Neural cell (in vitro differentiated cells): ENCODE measurements around the gene FBN1. TPM values are rescaled to one million over a fixed set of nuclear protein-coding genes. Genes with fewer than 3 reads are reported as not detected.

Experiments used
- H2AFZ ChIP-seq: fragments of 200-600, 300-800 bp; sonication (generic), shearing (Covaris generic); 2 replicates; pipeline ENCODE4 v1.6.0; 2014; ENCODE audit warnings: low read depth, mild to moderate bottlenecking, antibody characterized with exemption, low read length, moderate library complexity
- H3F3A ChIP-seq: fragments of 200-600 bp; shearing (Covaris generic); 2 replicates; pipeline ENCODE4 v1.6.1; 2016; ENCODE audit warnings: mild to moderate bottlenecking, moderate library complexity, mixed read lengths, antibody characterized with exemption, low read length; ENCODE audit not compliant: insufficient read depth, poor library complexity, severe bottlenecking
- H3K27ac ChIP-seq: fragments of 200-600, 300-800 bp; sonication (generic), shearing (Covaris generic); 2 replicates; pipeline ENCODE4 v1.5.1; 2014; ENCODE audit warnings: mild to moderate bottlenecking, low read length, moderate library complexity
- H3K27me3 ChIP-seq: fragments of 300-800, 200-600 bp; sonication (generic), shearing (Covaris generic); 2 replicates; pipeline ENCODE4 v1.6.0; 2014; ENCODE audit warnings: mild to moderate bottlenecking, low read depth, low read length, moderate library complexity; ENCODE audit not compliant: insufficient read depth
- H3K36me3 ChIP-seq: fragments of 300-800, 200-600 bp; sonication (generic), shearing (Covaris generic); 2 replicates; pipeline ENCODE4 v1.5.1; 2014; ENCODE audit warnings: mild to moderate bottlenecking, antibody characterized with exemption, low read length, moderate library complexity; ENCODE audit not compliant: insufficient read depth
- H3K4me2 ChIP-seq: fragments of 300-800, 200-600 bp; sonication (generic), shearing (Covaris generic); 2 replicates; pipeline ENCODE4 v1.6.0; 2014; ENCODE audit warnings: mild to moderate bottlenecking, low read length
- H3K4me3 ChIP-seq: fragments of 300-800, 200-600 bp; sonication (generic), shearing (Covaris generic); 2 replicates; pipeline ENCODE4 v1.5.1; 2014; ENCODE audit warnings: mild to moderate bottlenecking, low read length, moderate library complexity
- H3K79me2 ChIP-seq: fragments of 200-600 bp; shearing (Covaris generic); replicated peaks from 2 replicates; pipeline ENCODE4 v1.6.0; 2014; ENCODE audit warnings: mild to moderate bottlenecking, low read length, moderate library complexity; ENCODE audit not compliant: insufficient read depth
- H3K9ac ChIP-seq: fragments of 300-800, 200-600 bp; sonication (generic), shearing (Covaris generic); 2 replicates; pipeline ENCODE4 v1.6.1; 2016; ENCODE audit warnings: mild to moderate bottlenecking, low read length, mixed read lengths
- H3K9me2 ChIP-seq: fragments of 200-600 bp; shearing (Covaris generic); 2 replicates; pipeline ENCODE4 v1.6.1; 2016; ENCODE audit warnings: mild to moderate bottlenecking, low read length, mixed read lengths; ENCODE audit not compliant: insufficient read depth
- H3K9me3 ChIP-seq: fragments of 200-600, 300-800 bp; sonication (generic), shearing (Covaris generic); 2 replicates; pipeline ENCODE4 v1.6.1; 2016; ENCODE audit warnings: mild to moderate bottlenecking, mixed run types, low read length, moderate library complexity, mixed read lengths
- H4K20me1 ChIP-seq: fragments of 200-600 bp; shearing (Covaris generic); 2 replicates; pipeline ENCODE4 v1.6.1; 2016; ENCODE audit warnings: mild to moderate bottlenecking, mixed run types; ENCODE audit not compliant: insufficient read depth
- EP300 ChIP-seq: fragments of 450-650 bp; conservative IDR thresholded peaks from 2 replicates; pipeline ENCODE4 v1.6.1; 2014; ENCODE audit warnings: antibody characterized with exemption, mild to moderate bottlenecking, moderate library complexity; ENCODE audit not compliant: poor library complexity, severe bottlenecking
- EZH2 ChIP-seq: fragments of 200-600, 300-800 bp; shearing (Covaris generic), sonication (generic); IDR thresholded peaks from 2 replicates; pipeline ENCODE4 v1.6.1; 2014; ENCODE audit warnings: antibody characterized with exemption, low read length, borderline replicate concordance, mild to moderate bottlenecking; ENCODE audit not compliant: insufficient read depth, poor library complexity, severe bottlenecking
- MXI1 ChIP-seq: fragments of 450-650 bp; conservative IDR thresholded peaks from 2 replicates; pipeline ENCODE4 v1.6.1; 2014; ENCODE audit warnings: antibody characterized with exemption, mild to moderate bottlenecking; ENCODE audit not compliant: poor library complexity, severe bottlenecking
- POLR2AphosphoS5 ChIP-seq: IDR thresholded peaks from 2 replicates; pipeline ENCODE4 v1.6.1; 2012
- RAD21 ChIP-seq: fragments of 450-650 bp; conservative IDR thresholded peaks from 2 replicates; pipeline ENCODE4 v1.6.1; 2014; ENCODE audit warnings: antibody characterized with exemption, mild to moderate bottlenecking, moderate library complexity
- SMC3 ChIP-seq: fragments of 450-650 bp; conservative IDR thresholded peaks from 2 replicates; pipeline ENCODE4 v1.6.1; 2014; ENCODE audit warnings: antibody characterized with exemption, mild to moderate bottlenecking, moderate library complexity; ENCODE audit not compliant: poor library complexity
- TAF1 ChIP-seq: IDR thresholded peaks from 2 replicates; pipeline ENCODE4 v1.6.1; 2012; ENCODE audit warnings: low read depth
- polyA plus RNA-seq: library from polyadenylated mRNA; depleted of rRNA; stranded (reverse); fragments of >200 nt; gene quantifications from 2 replicates; pipeline ENCODE4 v1.2.3, GENCODE V29; 2014
- TF ChIP-seq, protein P1 (sequence below): IDR thresholded peaks from 2 replicates; pipeline ENCODE4 v1.6.1; 2012; ENCODE audit warnings: borderline replicate concordance
- TF ChIP-seq, protein P2 (sequence below): fragments of 450-650 bp; IDR thresholded peaks from 2 replicates; pipeline ENCODE4 v1.5.1; 2014; ENCODE audit warnings: antibody characterized with exemption, mild to moderate bottlenecking, moderate library complexity; ENCODE audit not compliant: poor library complexity, severe bottlenecking

FBN1 gene
- polyA plus RNA-seq, 1 donor from 2014 or later = 22.0 TPM

DNA sequence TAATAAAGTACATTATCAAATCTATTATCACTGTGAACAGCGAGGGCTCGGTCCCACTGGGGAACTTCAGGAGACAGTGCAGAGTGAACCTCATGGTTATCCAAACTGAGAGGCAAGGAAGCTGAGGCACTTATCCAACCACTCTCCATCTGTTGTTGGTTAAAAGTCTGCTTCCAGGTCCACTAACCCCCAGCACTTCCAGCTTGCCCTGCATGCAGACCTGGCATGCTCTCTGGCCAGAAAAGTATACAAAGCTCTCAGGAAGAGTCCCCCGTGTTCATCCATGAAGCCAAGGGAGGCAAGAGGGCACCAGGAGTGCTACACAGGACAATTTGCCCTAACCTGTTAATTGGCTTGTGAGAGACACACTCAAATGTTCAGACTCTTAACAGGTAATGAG, 36.0 kb downstream of the FBN1 start:
- H4K20me1 ChIP-seq = no peaks in the 10 kb centered on the region
- TF ChIP-seq TAF1 (no peak), EZH2 (no peak), RAD21 (no peak), POLR2AphosphoS5 (no peak), SMC3 (no peak), EP300 (no peak), MXI1 (no peak)
- TF ChIP-seq, protein P1, sequence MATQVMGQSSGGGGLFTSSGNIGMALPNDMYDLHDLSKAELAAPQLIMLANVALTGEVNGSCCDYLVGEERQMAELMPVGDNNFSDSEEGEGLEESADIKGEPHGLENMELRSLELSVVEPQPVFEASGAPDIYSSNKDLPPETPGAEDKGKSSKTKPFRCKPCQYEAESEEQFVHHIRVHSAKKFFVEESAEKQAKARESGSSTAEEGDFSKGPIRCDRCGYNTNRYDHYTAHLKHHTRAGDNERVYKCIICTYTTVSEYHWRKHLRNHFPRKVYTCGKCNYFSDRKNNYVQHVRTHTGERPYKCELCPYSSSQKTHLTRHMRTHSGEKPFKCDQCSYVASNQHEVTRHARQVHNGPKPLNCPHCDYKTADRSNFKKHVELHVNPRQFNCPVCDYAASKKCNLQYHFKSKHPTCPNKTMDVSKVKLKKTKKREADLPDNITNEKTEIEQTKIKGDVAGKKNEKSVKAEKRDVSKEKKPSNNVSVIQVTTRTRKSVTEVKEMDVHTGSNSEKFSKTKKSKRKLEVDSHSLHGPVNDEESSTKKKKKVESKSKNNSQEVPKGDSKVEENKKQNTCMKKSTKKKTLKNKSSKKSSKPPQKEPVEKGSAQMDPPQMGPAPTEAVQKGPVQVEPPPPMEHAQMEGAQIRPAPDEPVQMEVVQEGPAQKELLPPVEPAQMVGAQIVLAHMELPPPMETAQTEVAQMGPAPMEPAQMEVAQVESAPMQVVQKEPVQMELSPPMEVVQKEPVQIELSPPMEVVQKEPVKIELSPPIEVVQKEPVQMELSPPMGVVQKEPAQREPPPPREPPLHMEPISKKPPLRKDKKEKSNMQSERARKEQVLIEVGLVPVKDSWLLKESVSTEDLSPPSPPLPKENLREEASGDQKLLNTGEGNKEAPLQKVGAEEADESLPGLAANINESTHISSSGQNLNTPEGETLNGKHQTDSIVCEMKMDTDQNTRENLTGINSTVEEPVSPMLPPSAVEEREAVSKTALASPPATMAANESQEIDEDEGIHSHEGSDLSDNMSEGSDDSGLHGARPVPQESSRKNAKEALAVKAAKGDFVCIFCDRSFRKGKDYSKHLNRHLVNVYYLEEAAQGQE = no peak
- TF ChIP-seq, protein P2, sequence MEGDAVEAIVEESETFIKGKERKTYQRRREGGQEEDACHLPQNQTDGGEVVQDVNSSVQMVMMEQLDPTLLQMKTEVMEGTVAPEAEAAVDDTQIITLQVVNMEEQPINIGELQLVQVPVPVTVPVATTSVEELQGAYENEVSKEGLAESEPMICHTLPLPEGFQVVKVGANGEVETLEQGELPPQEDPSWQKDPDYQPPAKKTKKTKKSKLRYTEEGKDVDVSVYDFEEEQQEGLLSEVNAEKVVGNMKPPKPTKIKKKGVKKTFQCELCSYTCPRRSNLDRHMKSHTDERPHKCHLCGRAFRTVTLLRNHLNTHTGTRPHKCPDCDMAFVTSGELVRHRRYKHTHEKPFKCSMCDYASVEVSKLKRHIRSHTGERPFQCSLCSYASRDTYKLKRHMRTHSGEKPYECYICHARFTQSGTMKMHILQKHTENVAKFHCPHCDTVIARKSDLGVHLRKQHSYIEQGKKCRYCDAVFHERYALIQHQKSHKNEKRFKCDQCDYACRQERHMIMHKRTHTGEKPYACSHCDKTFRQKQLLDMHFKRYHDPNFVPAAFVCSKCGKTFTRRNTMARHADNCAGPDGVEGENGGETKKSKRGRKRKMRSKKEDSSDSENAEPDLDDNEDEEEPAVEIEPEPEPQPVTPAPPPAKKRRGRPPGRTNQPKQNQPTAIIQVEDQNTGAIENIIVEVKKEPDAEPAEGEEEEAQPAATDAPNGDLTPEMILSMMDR = no peak
- H3K79me2 ChIP-seq = no peaks in the 10 kb centered on the region

DNA sequence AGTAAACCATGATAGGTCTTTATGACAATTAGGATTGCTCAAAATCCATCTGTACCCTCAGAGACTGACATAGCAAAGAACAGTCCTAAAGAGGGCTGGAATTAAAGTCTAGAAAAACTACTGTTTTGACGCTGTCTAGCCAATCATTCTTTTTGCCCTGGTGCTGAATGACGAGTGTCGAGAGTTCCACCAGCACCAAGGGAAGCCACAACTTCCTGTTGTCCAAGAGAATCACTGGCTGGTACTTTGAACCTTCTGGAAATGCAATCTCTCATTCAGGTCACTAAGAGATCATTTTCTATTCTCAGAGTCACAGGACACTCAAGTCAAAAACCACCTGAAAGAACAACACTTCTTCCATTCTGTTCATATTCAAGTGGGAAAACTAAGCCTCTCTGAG, 37.7 kb downstream of the FBN1 start:
- TF ChIP-seq RAD21 (no peak), MXI1 (no peak), SMC3 (no peak), POLR2AphosphoS5 (no peak), EP300 (no peak), TAF1 (no peak), EZH2 (no peak)
- TF ChIP-seq, protein P1 = no peak
- TF ChIP-seq, protein P2 = no peak
- Histone ChIP-seq H3K4me3 (no peak overlapping the region), H2AFZ (no peak overlapping the region), H3K9me2 (no peaks in the 10 kb centered on the region), H3K27me3 (no peaks in the 10 kb centered on the region), H3F3A (no peaks in the 10 kb centered on the region), H4K20me1 (no peaks in the 10 kb centered on the region), H3K27ac (no peak overlapping the region), H3K79me2 (no peaks in the 10 kb centered on the region), H3K9me3 (no peaks in the 10 kb centered on the region), H3K9ac (no peak overlapping the region), H3K4me2 (no peak overlapping the region), H3K36me3 (no peaks in the 10 kb centered on the region)

More for the DNA sequence above, 36.0 kb downstream of the FBN1 start:
- Histone ChIP-seq H3K9me3 (no peaks in the 10 kb centered on the region), H2AFZ (no peak overlapping the region), H3F3A (no peaks in the 10 kb centered on the region), H3K9ac (no peak overlapping the region), H3K4me3 (no peak overlapping the region), H3K4me2 (no peak overlapping the region), H3K27me3 (no peaks in the 10 kb centered on the region), H3K27ac (no peak overlapping the region), H3K9me2 (no peaks in the 10 kb centered on the region), H3K36me3 (no peaks in the 10 kb centered on the region)
